HL-60 (cell line): ENCODE results near the gene SNX25.

Experiments
- CTCF ChIP-seq: IDR thresholded peaks from one replicate; pipeline ENCODE4 v1.5.1; 2011; ENCODE audit warnings: low read length, control low read depth, inconsistent platforms; ENCODE audit not compliant: insufficient read depth
- POLR2AphosphoS5 ChIP-seq: IDR thresholded peaks from 2 replicates; pipeline ENCODE4 v1.6.1; 2012; ENCODE audit warnings: low read depth
- TF ChIP-seq, protein P1 (sequence below): IDR thresholded peaks from 2 replicates; pipeline ENCODE4 v1.6.1; 2012; ENCODE audit warnings: low read depth; ENCODE audit not compliant: insufficient replicate concordance

GRCh38 chr4:185287031-185287430 is 77.6 kb downstream of the SNX25 start:
- TF ChIP-seq CTCF = no peak
- TF ChIP-seq, protein P1, sequence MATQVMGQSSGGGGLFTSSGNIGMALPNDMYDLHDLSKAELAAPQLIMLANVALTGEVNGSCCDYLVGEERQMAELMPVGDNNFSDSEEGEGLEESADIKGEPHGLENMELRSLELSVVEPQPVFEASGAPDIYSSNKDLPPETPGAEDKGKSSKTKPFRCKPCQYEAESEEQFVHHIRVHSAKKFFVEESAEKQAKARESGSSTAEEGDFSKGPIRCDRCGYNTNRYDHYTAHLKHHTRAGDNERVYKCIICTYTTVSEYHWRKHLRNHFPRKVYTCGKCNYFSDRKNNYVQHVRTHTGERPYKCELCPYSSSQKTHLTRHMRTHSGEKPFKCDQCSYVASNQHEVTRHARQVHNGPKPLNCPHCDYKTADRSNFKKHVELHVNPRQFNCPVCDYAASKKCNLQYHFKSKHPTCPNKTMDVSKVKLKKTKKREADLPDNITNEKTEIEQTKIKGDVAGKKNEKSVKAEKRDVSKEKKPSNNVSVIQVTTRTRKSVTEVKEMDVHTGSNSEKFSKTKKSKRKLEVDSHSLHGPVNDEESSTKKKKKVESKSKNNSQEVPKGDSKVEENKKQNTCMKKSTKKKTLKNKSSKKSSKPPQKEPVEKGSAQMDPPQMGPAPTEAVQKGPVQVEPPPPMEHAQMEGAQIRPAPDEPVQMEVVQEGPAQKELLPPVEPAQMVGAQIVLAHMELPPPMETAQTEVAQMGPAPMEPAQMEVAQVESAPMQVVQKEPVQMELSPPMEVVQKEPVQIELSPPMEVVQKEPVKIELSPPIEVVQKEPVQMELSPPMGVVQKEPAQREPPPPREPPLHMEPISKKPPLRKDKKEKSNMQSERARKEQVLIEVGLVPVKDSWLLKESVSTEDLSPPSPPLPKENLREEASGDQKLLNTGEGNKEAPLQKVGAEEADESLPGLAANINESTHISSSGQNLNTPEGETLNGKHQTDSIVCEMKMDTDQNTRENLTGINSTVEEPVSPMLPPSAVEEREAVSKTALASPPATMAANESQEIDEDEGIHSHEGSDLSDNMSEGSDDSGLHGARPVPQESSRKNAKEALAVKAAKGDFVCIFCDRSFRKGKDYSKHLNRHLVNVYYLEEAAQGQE = no peak
- no peak for TF ChIP-seq POLR2AphosphoS5
